Stimulated activated memory B cell treated with anti-CD40 and anti-IgM and Interleukin-4, amounts not matched to agents 10 μg/mL and 1 μg/mL and 100 μg/mL, for 72 hours (primary cell): ENCODE measurements around the gene RGS7.

Experiments
- ATAC-seq: fragments of 150-1000 bp; cut with Tn5 transposase; 2 replicates; pipeline ENCODE4 v1.10.0; 2021
- H3K27ac Mint-ChIP-seq: one replicate; pipeline ENCODE4 v1.8.0; 2022; ENCODE audit warnings: mild to moderate bottlenecking, mixed read lengths
- H3K27me3 Mint-ChIP-seq: one replicate; pipeline ENCODE4 v1.8.0; 2022; ENCODE audit warnings: mixed read lengths
- H3K36me3 Mint-ChIP-seq: one replicate; pipeline ENCODE4 v1.8.0; 2022; ENCODE audit warnings: mixed read lengths
- H3K4me1 Mint-ChIP-seq: one replicate; pipeline ENCODE4 v1.8.0; 2022; ENCODE audit warnings: mixed read lengths
- H3K4me3 Mint-ChIP-seq: one replicate; pipeline ENCODE4 v1.8.0; 2022; ENCODE audit warnings: mild to moderate bottlenecking, moderate library complexity, mixed read lengths
- H3K9me3 Mint-ChIP-seq: one replicate; pipeline ENCODE4 v1.8.0; 2022; ENCODE audit warnings: mixed read lengths

Gene RGS7

GRCh38 chr1:240816472-240816871, 540.5 kb downstream of the RGS7 start:
- no peak overlapping the region for H3K27ac Mint-ChIP-seq
- H3K27me3 Mint-ChIP-seq: no peaks in the 10 kb centered on the region
- no peaks in the 10 kb centered on the region for H3K36me3 Mint-ChIP-seq
- no peaks in the 10 kb centered on the region for H3K9me3 Mint-ChIP-seq
- ATAC-seq: no peak
- H3K4me1 Mint-ChIP-seq: no peaks in the 10 kb centered on the region
- H3K4me3 Mint-ChIP-seq: no peak overlapping the region

DNA sequence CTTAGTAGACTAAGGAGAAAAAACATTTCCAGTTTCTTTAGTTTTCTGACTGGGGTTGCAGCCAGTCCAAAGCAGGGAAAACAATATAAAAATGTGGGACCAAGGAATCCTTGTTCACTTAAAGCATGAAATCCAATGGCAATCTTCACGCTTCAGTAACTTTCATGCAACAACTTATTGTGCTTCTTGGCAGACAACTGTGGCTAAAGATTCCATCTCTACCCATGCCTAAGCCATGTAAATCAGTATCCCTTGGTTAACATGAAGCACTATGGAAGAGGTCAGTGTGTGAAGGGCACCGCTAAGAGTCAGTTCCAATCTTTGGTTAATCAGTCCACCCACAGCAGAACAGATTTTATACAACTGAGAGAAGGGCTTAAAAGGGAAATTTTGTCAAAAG, 543.3 kb downstream of the RGS7 start:
- Mint-ChIP-seq H3K27me3 (no peaks in the 10 kb centered on the region), H3K36me3 (no peaks in the 10 kb centered on the region), H3K4me3 (no peak overlapping the region), H3K27ac (no peak overlapping the region), H3K9me3 (no peaks in the 10 kb centered on the region), H3K4me1 (no peaks in the 10 kb centered on the region)
- no peak for ATAC-seq

GRCh38 chr1:240811256-240811655, 545.7 kb downstream of the RGS7 start:
- no peaks in the 10 kb centered on the region for H3K9me3 Mint-ChIP-seq
- no peaks in the 10 kb centered on the region for H3K36me3 Mint-ChIP-seq
- H3K27me3 Mint-ChIP-seq: no peaks in the 10 kb centered on the region
- no peak for ATAC-seq
- H3K4me3 Mint-ChIP-seq: no peak overlapping the region
- no peaks in the 10 kb centered on the region for H3K4me1 Mint-ChIP-seq
- H3K27ac Mint-ChIP-seq: no peak overlapping the region

GRCh38 chr1:240808381-240808780, 548.6 kb downstream of the RGS7 start:
- no peak overlapping the region for H3K4me3 Mint-ChIP-seq
- no peaks in the 10 kb centered on the region for H3K27me3 Mint-ChIP-seq
- no peaks in the 10 kb centered on the region for H3K4me1 Mint-ChIP-seq
- no peaks in the 10 kb centered on the region for H3K9me3 Mint-ChIP-seq
- H3K27ac Mint-ChIP-seq: no peak overlapping the region
- H3K36me3 Mint-ChIP-seq: no peaks in the 10 kb centered on the region
- no peak for ATAC-seq

DNA sequence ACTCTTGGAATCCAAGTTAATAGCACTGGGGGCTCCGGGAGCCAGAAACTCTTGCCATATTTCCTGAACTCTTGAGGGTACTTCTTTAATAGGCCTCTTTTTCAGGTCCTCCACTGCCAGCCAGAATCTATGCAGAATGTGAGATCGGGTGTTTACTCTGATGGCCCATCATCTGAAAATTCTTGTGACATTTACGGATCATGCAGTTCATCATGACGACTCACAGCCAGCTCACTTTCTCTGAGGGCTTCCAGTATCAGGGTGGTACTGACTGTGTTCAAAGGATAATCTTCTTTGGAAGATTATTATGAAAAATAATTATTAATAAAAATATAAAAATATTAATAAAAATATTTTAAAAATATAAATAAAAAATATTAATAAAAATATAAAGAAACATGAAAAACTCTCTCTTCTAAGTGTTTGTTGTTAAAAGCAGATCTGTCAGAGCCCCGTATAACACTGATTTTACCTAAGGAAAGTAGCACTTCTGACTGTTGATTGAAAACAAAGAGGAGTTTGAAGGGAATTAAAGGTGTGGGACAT, 550.7 kb downstream of the RGS7 start:
- Mint-ChIP-seq H3K36me3 (no peaks in the 10 kb centered on the region), H3K27ac (no peak overlapping the region), H3K9me3 (no peaks in the 10 kb centered on the region), H3K27me3 (no peaks in the 10 kb centered on the region), H3K4me1 (no peaks in the 10 kb centered on the region), H3K4me3 (no peak overlapping the region)
- no peak for ATAC-seq

DNA sequence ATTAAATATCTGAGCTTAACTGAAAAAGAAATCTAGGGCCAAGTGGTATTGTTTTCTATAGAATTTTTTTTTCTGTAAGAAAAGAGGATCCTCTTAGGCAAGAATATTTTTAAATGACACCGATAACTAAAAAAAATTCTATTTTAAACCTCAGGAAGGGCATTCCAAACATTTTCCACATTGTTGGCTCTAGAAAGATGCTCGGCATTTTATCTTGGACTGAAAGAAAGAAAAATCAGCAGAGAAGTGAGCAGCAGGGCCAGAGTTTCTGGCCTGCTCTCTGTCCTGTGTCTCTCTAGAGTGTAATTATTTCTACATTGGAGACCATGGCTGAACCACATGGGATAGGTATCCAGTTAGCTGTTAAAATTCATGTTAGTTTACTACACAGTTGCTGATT, 552.5 kb downstream of the RGS7 start:
- H3K9me3 Mint-ChIP-seq: no peaks in the 10 kb centered on the region
- no peak overlapping the region for H3K27ac Mint-ChIP-seq
- no peaks in the 10 kb centered on the region for H3K4me1 Mint-ChIP-seq
- no peak overlapping the region for H3K4me3 Mint-ChIP-seq
- no peak for ATAC-seq
- H3K27me3 Mint-ChIP-seq: no peaks in the 10 kb centered on the region
- no peaks in the 10 kb centered on the region for H3K36me3 Mint-ChIP-seq

DNA sequence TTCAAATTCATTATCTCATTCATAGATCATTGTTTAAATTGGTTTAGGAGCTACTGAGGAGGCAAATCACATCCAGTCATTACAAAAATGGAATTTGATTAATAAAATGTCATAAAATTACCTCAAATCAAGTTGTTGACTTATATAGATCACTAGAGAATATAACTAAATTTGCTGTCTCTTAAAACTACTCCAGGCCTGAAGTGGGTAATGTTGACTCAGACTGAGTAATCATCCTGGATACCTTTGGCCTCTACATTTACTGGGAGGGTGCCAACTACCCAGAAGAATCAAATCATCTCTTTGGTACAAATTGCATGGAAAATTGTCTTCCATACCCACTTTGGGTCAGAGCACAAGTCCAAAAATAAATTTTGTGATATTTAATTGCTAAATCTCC, 553.9 kb downstream of the RGS7 start:
- no peaks in the 10 kb centered on the region for H3K27me3 Mint-ChIP-seq
- no peaks in the 10 kb centered on the region for H3K9me3 Mint-ChIP-seq
- no peak overlapping the region for H3K4me3 Mint-ChIP-seq
- no peaks in the 10 kb centered on the region for H3K36me3 Mint-ChIP-seq
- no peak overlapping the region for H3K27ac Mint-ChIP-seq
- ATAC-seq: no peak
- no peaks in the 10 kb centered on the region for H3K4me1 Mint-ChIP-seq

DNA sequence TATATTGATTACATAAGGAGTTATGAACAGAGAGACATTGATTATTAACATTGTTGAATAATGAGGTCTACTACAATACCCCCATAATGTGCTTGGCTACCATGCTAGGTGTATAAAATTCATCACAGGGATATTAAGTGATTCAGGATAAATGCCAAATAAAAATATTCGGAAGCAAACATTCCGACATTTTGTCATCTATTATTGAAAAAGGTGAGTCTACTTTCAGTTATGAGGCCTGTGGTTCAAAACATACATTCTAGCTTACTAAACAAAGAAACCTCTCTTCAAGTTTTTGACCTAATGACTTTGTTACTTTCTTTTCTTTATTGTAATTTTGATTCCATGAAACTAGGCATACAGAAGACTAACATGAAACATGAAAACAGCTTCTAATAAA, 554.7 kb downstream of the RGS7 start:
- H3K27ac Mint-ChIP-seq: no peak overlapping the region
- ATAC-seq: no peak

DNA sequence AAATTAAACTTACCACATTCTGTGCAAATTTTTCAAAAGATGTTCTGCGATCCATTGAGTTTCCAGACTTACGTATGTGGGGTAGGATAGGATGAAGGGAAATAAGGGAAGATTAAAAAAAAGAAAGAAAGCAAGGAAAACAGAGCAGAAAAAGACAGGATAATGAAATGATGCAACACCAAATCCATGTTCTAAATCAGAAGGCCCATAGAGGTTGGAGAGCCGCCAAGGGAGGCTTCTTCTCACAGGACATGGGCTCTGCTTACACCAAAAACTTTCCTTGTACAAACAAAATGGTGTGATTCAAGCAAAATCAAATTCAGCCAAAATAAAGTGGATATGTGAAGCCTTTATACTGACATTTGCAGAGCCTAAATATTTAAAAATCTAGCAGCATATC, 555.6 kb downstream of the RGS7 start:
- H3K27ac Mint-ChIP-seq: no peak overlapping the region
- H3K27me3 Mint-ChIP-seq: no peaks in the 10 kb centered on the region
- no peak for ATAC-seq
- H3K4me3 Mint-ChIP-seq: no peak overlapping the region
- H3K4me1 Mint-ChIP-seq: no peaks in the 10 kb centered on the region
- H3K36me3 Mint-ChIP-seq: no peaks in the 10 kb centered on the region
- no peaks in the 10 kb centered on the region for H3K9me3 Mint-ChIP-seq

More for the DNA sequence above, 554.7 kb downstream of the RGS7 start:
- Mint-ChIP-seq H3K36me3 (no peaks in the 10 kb centered on the region), H3K4me1 (no peaks in the 10 kb centered on the region), H3K9me3 (no peaks in the 10 kb centered on the region), H3K4me3 (no peak overlapping the region), H3K27me3 (no peaks in the 10 kb centered on the region)

GRCh38 chr1:240800291-240800690, 556.7 kb downstream of the RGS7 start:
- Mint-ChIP-seq H3K27me3 (no peaks in the 10 kb centered on the region), H3K36me3 (no peaks in the 10 kb centered on the region), H3K4me1 (no peaks in the 10 kb centered on the region), H3K4me3 (no peak overlapping the region), H3K27ac (no peak overlapping the region), H3K9me3 (no peaks in the 10 kb centered on the region)
- ATAC-seq: no peak

DNA sequence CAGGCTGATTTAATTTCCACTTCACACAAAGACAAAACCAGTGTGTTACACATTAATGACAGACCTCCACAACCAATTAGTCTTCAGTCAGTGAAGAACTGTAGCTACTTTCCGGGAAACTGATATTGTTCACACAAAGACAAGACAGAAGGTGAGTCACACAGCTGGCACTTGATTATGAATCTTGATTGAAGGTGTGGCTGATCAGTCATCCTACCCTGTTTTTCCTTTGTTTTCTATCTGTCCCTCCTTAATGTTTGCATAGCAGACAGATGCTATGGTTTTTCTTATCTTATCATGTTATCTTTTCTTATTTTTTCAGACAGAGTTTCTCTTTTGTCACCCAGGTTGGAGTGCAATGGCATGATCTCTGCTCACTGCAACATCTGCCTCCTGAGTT, 560.0 kb downstream of the RGS7 start:
- Mint-ChIP-seq H3K4me1 (no peaks in the 10 kb centered on the region), H3K9me3 (no peaks in the 10 kb centered on the region), H3K27me3 (no peaks in the 10 kb centered on the region), H3K36me3 (no peaks in the 10 kb centered on the region), H3K27ac (no peak overlapping the region), H3K4me3 (no peak overlapping the region)
- no peak for ATAC-seq

DNA sequence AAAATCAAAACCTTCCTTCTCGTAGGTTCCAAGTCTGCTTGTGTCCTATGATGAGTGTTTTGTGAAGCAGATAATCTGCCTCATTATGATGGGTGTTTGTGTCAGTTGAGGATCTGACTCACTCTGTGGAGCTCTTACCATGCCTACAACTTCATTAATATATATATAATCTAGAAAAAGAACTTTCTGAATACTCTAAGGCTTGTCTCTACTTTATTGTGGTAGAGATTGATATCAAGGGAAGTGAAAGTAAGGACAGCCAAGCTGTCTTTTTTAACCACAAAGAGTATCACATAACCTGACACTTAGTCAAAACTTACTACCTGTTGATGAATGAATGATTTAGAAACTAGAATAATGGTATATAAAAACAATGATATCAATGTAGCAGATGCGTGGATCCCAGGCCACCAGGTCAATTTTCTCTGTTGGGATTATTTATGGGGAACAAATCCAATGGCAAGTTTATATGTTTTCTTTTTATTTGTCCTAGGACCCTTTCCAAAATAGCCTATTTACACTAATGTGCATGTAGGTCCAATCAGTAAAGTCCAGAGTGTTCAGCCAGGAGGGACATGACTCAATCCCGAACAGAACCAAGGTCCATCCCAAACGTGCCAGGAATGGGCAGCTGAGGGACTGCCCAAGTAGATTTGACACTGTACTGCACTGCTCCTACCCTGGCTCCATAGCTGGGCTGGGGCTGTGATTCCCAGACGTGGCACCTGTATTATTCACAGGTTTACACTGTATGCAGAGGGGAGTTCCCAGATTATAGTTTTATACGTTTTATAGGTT, 562.8 kb downstream of the RGS7 start:
- Mint-ChIP-seq H3K27me3 (no peaks in the 10 kb centered on the region), H3K4me3 (no peak overlapping the region), H3K27ac (no peak overlapping the region), H3K36me3 (no peaks in the 10 kb centered on the region), H3K9me3 (no peaks in the 10 kb centered on the region), H3K4me1 (no peaks in the 10 kb centered on the region)
- peak; percentile 71 for ATAC-seq

- H3K27me3 Mint-ChIP-seq: no peaks in the 10 kb centered on the region
- ATAC-seq: no peak
- no peak overlapping the region for H3K27ac Mint-ChIP-seq
- no peaks in the 10 kb centered on the region for H3K36me3 Mint-ChIP-seq
- H3K4me1 Mint-ChIP-seq: no peaks in the 10 kb centered on the region
- H3K4me3 Mint-ChIP-seq: no peak overlapping the region
- H3K9me3 Mint-ChIP-seq: no peaks in the 10 kb centered on the region
These were observed 564.0 kb downstream of the RGS7 start for GRCh38 chr1:240792915-240793529.

GRCh38 chr1:240790856-240791255, 566.1 kb downstream of the RGS7 start:
- Mint-ChIP-seq H3K27me3 (no peaks in the 10 kb centered on the region), H3K27ac (no peak overlapping the region), H3K9me3 (no peaks in the 10 kb centered on the region), H3K4me3 (no peak overlapping the region), H3K4me1 (no peaks in the 10 kb centered on the region), H3K36me3 (no peaks in the 10 kb centered on the region)
- no peak for ATAC-seq

GRCh38 chr1:240786880-240787279, 570.1 kb downstream of the RGS7 start:
- Mint-ChIP-seq H3K4me1 (no peaks in the 10 kb centered on the region), H3K9me3 (no peaks in the 10 kb centered on the region), H3K27ac (no peak overlapping the region), H3K27me3 (no peaks in the 10 kb centered on the region), H3K36me3 (no peaks in the 10 kb centered on the region), H3K4me3 (no peak overlapping the region)
- no peak for ATAC-seq

- no peak overlapping the region for H3K4me3 Mint-ChIP-seq
- no peak for ATAC-seq
- H3K4me1 Mint-ChIP-seq: no peaks in the 10 kb centered on the region
- no peak overlapping the region for H3K27ac Mint-ChIP-seq
- no peaks in the 10 kb centered on the region for H3K36me3 Mint-ChIP-seq
- no peaks in the 10 kb centered on the region for H3K9me3 Mint-ChIP-seq
- H3K27me3 Mint-ChIP-seq: no peaks in the 10 kb centered on the region
These were observed 572.2 kb downstream of the RGS7 start for GRCh38 chr1:240784776-240785175.
